WTC11 (cell line): ENCODE measurements around the gene SULT2A1. TPM values are rescaled to one million over a fixed set of nuclear protein-coding genes. Genes with fewer than 3 reads are reported as not detected.
"Not testable (repeated sequence)": the region's sequence is repeated elsewhere in the genome, so short reads cannot be mapped to it uniquely, and the experiment has no call there.

ENCODE experiments used
- ATAC-seq: fragments of 200-7000 bp; cut with Tn5 transposase; 2 replicates; pipeline ENCODE4 v1.10.0; 2021; ENCODE audit warnings: mild to moderate bottlenecking, moderate library complexity
- CTCF ChIA-PET: fragments of 300-600 bp; sonication (Branson Sonifier 250); formaldehyde crosslinking; loops from one replicate; lab custom pipeline; 2021; ENCODE audit warnings: antibody characterized with exemption; lab: Charles Lee
- POLR2A ChIA-PET: fragments of 350-600 bp; sonication (Branson Sonifier 250); formaldehyde crosslinking; loops from one replicate; lab custom pipeline; 2021; ENCODE audit warnings: antibody characterized with exemption; lab: Charles Lee
- DNase-seq: peaks from one replicate; pipeline ENCODE4 v3.0.0; 2021; ENCODE audit warnings: low spot score
- H3K27ac Mint-ChIP-seq: 2 replicates; pipeline ENCODE4 v1.8.0; 2021; ENCODE audit warnings: mixed read lengths
- H3K27me3 Mint-ChIP-seq: 2 replicates; pipeline ENCODE4 v1.8.0; 2021; ENCODE audit warnings: low read depth, mild to moderate bottlenecking, moderate library complexity, mixed read lengths
- H3K36me3 Mint-ChIP-seq: 2 replicates; pipeline ENCODE4 v1.8.0; 2021; ENCODE audit warnings: mixed read lengths
- H3K4me1 Mint-ChIP-seq: 2 replicates; pipeline ENCODE4 v1.8.0; 2022; ENCODE audit warnings: mixed read lengths
- H3K4me3 Mint-ChIP-seq: 2 replicates; pipeline ENCODE4 v1.8.0; 2021; ENCODE audit warnings: mild to moderate bottlenecking, moderate library complexity, mixed read lengths
- H3K9me3 Mint-ChIP-seq: 2 replicates; pipeline ENCODE4 v1.8.0; 2021; ENCODE audit warnings: mixed read lengths
- ATF1 ChIP-seq: sonication (generic); formaldehyde crosslinking; IDR thresholded peaks from 2 replicates; pipeline ENCODE4 v1.8.1; 2023; ENCODE audit warnings: mild to moderate bottlenecking, moderate library complexity, missing genetic modification reagents
- ATF6 ChIP-seq: sonication (generic); formaldehyde crosslinking; IDR thresholded peaks from 2 replicates; pipeline ENCODE4 v1.8.1; 2023; ENCODE audit warnings: mild to moderate bottlenecking, missing genetic modification reagents
- CBFB ChIP-seq: sonication (generic); formaldehyde crosslinking; IDR thresholded peaks from 2 replicates; pipeline ENCODE4 v1.8.1; 2022; ENCODE audit warnings: mild to moderate bottlenecking, low read depth, missing genetic modification reagents
- E2F1 ChIP-seq: sonication (generic); formaldehyde crosslinking; IDR thresholded peaks from 2 replicates; pipeline ENCODE4 v1.8.0; 2022; ENCODE audit warnings: mild to moderate bottlenecking, missing genetic modification reagents
- ERG ChIP-seq: fragments of 250-450 bp; sonication (Bioruptor Pico); IDR thresholded peaks from 2 replicates; pipeline ENCODE4 v1.8.0; 2021; ENCODE audit warnings: mild to moderate bottlenecking
- FOXP4 ChIP-seq: sonication (generic); formaldehyde crosslinking; IDR thresholded peaks from 2 replicates; pipeline ENCODE4 v1.8.0; 2022; ENCODE audit warnings: mild to moderate bottlenecking, missing genetic modification reagents
- JAZF1 ChIP-seq: fragments of 250-450 bp; sonication (Bioruptor Pico); IDR thresholded peaks from 2 replicates; pipeline ENCODE4 v1.9.0; 2021; ENCODE audit warnings: moderate library complexity, mild to moderate bottlenecking, inconsistent platforms
- JUN ChIP-seq: sonication (generic); formaldehyde crosslinking; IDR thresholded peaks from 2 replicates; pipeline ENCODE4 v1.8.0; 2023; ENCODE audit warnings: mild to moderate bottlenecking, missing genetic modification reagents
- MAX ChIP-seq: sonication (generic); formaldehyde crosslinking; IDR thresholded peaks from 2 replicates; pipeline ENCODE4 v1.8.0; 2022; ENCODE audit warnings: mild to moderate bottlenecking, missing genetic modification reagents
- NFATC4 ChIP-seq: fragments of 250-450 bp; sonication (Bioruptor Pico); IDR thresholded peaks from 2 replicates; pipeline ENCODE4 v1.9.0; 2021; ENCODE audit warnings: mild to moderate bottlenecking
- NFE2L1 ChIP-seq: sonication (generic); formaldehyde crosslinking; IDR thresholded peaks from 2 replicates; pipeline ENCODE4 v1.8.1; 2023; ENCODE audit warnings: missing genetic modification reagents
- PRRX2 ChIP-seq: fragments of 250-450 bp; sonication (Bioruptor Pico); IDR thresholded peaks from 2 replicates; pipeline ENCODE4 v1.8.0; 2021; ENCODE audit warnings: mild to moderate bottlenecking
- SMAD3 ChIP-seq: sonication (generic); formaldehyde crosslinking; IDR thresholded peaks from 2 replicates; pipeline ENCODE4 v1.8.0; 2022; ENCODE audit warnings: missing genetic modification reagents, mild to moderate bottlenecking, borderline replicate concordance
- SOX15 ChIP-seq: fragments of 250-450 bp; sonication (Bioruptor Pico); IDR thresholded peaks from 2 replicates; pipeline ENCODE4 v1.9.0; 2021; ENCODE audit warnings: mild to moderate bottlenecking
- TCF7 ChIP-seq: sonication (generic); formaldehyde crosslinking; IDR thresholded peaks from 2 replicates; pipeline ENCODE4 v1.8.0; 2022; ENCODE audit warnings: mild to moderate bottlenecking, low read depth, missing genetic modification reagents, moderate library complexity
- ZNF219 ChIP-seq: sonication (generic); formaldehyde crosslinking; IDR thresholded peaks from 2 replicates; pipeline ENCODE4 v1.8.0; 2023; ENCODE audit warnings: missing genetic modification reagents, mild to moderate bottlenecking, borderline replicate concordance
- ZNF281 ChIP-seq: sonication (generic); formaldehyde crosslinking; IDR thresholded peaks from 2 replicates; pipeline ENCODE4 v1.8.0; 2023; ENCODE audit warnings: mild to moderate bottlenecking, missing genetic modification reagents
- ZNF317 ChIP-seq: sonication (generic); formaldehyde crosslinking; IDR thresholded peaks from 2 replicates; pipeline ENCODE4 v1.8.1; 2023; ENCODE audit warnings: low read depth, mild to moderate bottlenecking, moderate library complexity, missing genetic modification reagents, borderline replicate concordance
- ZNF512 ChIP-seq: sonication (generic); formaldehyde crosslinking; IDR thresholded peaks from 2 replicates; pipeline ENCODE4 v1.8.1; 2022; ENCODE audit warnings: missing genetic modification reagents, borderline replicate concordance
- ZNF671 ChIP-seq: fragments of 250-450 bp; sonication (Bioruptor Pico); IDR thresholded peaks from 2 replicates; pipeline ENCODE4 v1.8.0; 2021; ENCODE audit warnings: mild to moderate bottlenecking
- total RNA-seq: library from RNA; stranded (reverse); gene quantifications from 3 replicates; pipeline ENCODE4 v1.2.3, GENCODE V29; 2021

Gene SULT2A1
- total RNA-seq, 1 experiment from 2014 or later = 0.31 TPM

GRCh38 chr19:47858231-47858630 is 27.9 kb downstream of the SULT2A1 start:
- CTCF ChIA-PET = interaction anchor here (1.0 to 1.5 kb wide), 4 partner anchors 8 to 145 kb away, joined by 3 to 5 read pairs (median 3); no protein-coding TSS in a partner anchor
- H3K36me3 Mint-ChIP-seq, H3K9me3 Mint-ChIP-seq, H3K27me3 Mint-ChIP-seq, H3K4me1 Mint-ChIP-seq, H3K4me3 Mint-ChIP-seq, DNase-seq, POLR2A ChIA-PET, ATAC-seq: not testable (repeated sequence)
- H3K27ac Mint-ChIP-seq = peak overlapping the region; percentile 60; the same call in 1 of the 2 replicates

GRCh38 chr19:47854459-47854858 is 31.7 kb downstream of the SULT2A1 start:
- ChIA-PET CTCF (interaction anchor here (1.0 kb wide), 1 partner anchor 14 kb away, joined by 3 read pairs; no protein-coding TSS in a partner anchor), POLR2A (no interaction called here)
- no peak for TF ChIP-seq ZNF281
- TF ChIP-seq ERG = no peak
- TF ChIP-seq ATF1 (CRISPR knock-in tag) = no peak
- no peak for TF ChIP-seq ATF6 (CRISPR knock-in tag)
- H3K4me1 Mint-ChIP-seq = peaks cover 23% of the 10 kb centered on the region
- DNase-seq = no peak
- no peaks in the 10 kb centered on the region for H3K36me3 Mint-ChIP-seq
- H3K9me3 Mint-ChIP-seq = no peaks in the 10 kb centered on the region
- no peaks in the 10 kb centered on the region for H3K27me3 Mint-ChIP-seq
- no peak overlapping the region for H3K4me3 Mint-ChIP-seq
- H3K27ac Mint-ChIP-seq = no peak overlapping the region
- ATAC-seq = no peak

- CTCF ChIA-PET = interaction anchor here (0.7 to 1.9 kb wide), 8 partner anchors 10 to 87 kb away, joined by 3 to 12 read pairs (median 3); no protein-coding TSS in a partner anchor
- TF ChIP-seq SOX15 (CRISPR knock-in tag) (no peak), MAX (CRISPR knock-in tag) (no peak), ZNF317 (CRISPR knock-in tag) (no peak), NFATC4 (no peak), PRRX2 (CRISPR knock-in tag) (no peak), JUN (no peak), ATF1 (CRISPR knock-in tag) (no peak), NFE2L1 (CRISPR knock-in tag) (no peak), E2F1 (CRISPR knock-in tag) (no peak), ZNF219 (CRISPR knock-in tag) (no peak), JAZF1 (CRISPR knock-in tag) (no peak), ZNF512 (CRISPR knock-in tag) (no peak), ZNF671 (CRISPR knock-in tag) (no peak), SMAD3 (no peak), FOXP4 (no peak), TCF7 (CRISPR knock-in tag) (no peak), CBFB (no peak)
- Mint-ChIP-seq H3K4me1 (peaks cover 32% of the 10 kb centered on the region), H3K9me3 (no peaks in the 10 kb centered on the region), H3K4me3 (no peak overlapping the region), H3K27me3 (no peaks in the 10 kb centered on the region), H3K36me3 (no peaks in the 10 kb centered on the region), H3K27ac (no peak overlapping the region; the same call in 1 of the 2 replicates)
- POLR2A ChIA-PET = no interaction called here
- no peak for DNase-seq
- no peak for ATAC-seq
Measured at GRCh38 chr19:47853003-47853402, 33.1 kb downstream of the SULT2A1 start.
